ENCODE data around the gene UST.

Gene UST

GRCh38 chr6:148803979-148804378 is 57.1 kb downstream of the UST start:
- DNase-seq (ENCODE audit: low spot score) = no peak

GRCh38 chr6:148805777-148806176 is 58.9 kb downstream of the UST start:
- no peak for DNase-seq (ENCODE audit: low spot score)

GRCh38 chr6:148807784-148808183 is 61.0 kb downstream of the UST start:
- no peak for DNase-seq (ENCODE audit: low spot score)

- no peak for DNase-seq (ENCODE audit: low spot score)
Measured at GRCh38 chr6:148808786-148809304, 62.0 kb downstream of the UST start.

- DNase-seq (ENCODE audit: low spot score) = no peak
Measured at GRCh38 chr6:148811459-148811858, 64.6 kb downstream of the UST start.

GRCh38 chr6:148814082-148814790 is 67.4 kb downstream of the UST start:
- no peak for DNase-seq (ENCODE audit: low spot score)

GRCh38 chr6:148814869-148815268 is 68.0 kb downstream of the UST start:
- no peak for DNase-seq (ENCODE audit: low spot score)

- no peak for DNase-seq (ENCODE audit: low spot score)
Measured at GRCh38 chr6:148816117-148816516, 69.3 kb downstream of the UST start.

GRCh38 chr6:148817689-148818088 is 70.9 kb downstream of the UST start:
- no peak for DNase-seq (ENCODE audit: low spot score)

GRCh38 chr6:148818939-148819575 is 72.2 kb downstream of the UST start:
- DNase-seq (ENCODE audit: low spot score) = no peak

GRCh38 chr6:148819852-148820251 is 73.0 kb downstream of the UST start:
- DNase-seq (ENCODE audit: low spot score) = no peak

GRCh38 chr6:148822819-148823218 is 76.0 kb downstream of the UST start:
- DNase-seq (ENCODE audit: low spot score) = no peak

GRCh38 chr6:148824291-148824690 is 77.5 kb downstream of the UST start:
- DNase-seq (ENCODE audit: low spot score) = no peak

GRCh38 chr6:148824960-148825359 is 78.1 kb downstream of the UST start:
- no peak for DNase-seq (ENCODE audit: low spot score)

- DNase-seq (ENCODE audit: low spot score) = no peak
Measured at GRCh38 chr6:148825492-148825891, 78.7 kb downstream of the UST start.

- DNase-seq (ENCODE audit: low spot score) = no peak
Measured at GRCh38 chr6:148827416-148828045, 80.7 kb downstream of the UST start.

GRCh38 chr6:148828047-148828446 is 81.2 kb downstream of the UST start:
- no peak for DNase-seq (ENCODE audit: low spot score)

- DNase-seq (ENCODE audit: low spot score) = no peak
Measured at GRCh38 chr6:148829415-148830101, 82.7 kb downstream of the UST start.

GRCh38 chr6:148830614-148831013 is 83.8 kb downstream of the UST start:
- DNase-seq (ENCODE audit: low spot score) = peak; percentile 14

GRCh38 chr6:148831064-148831463 is 84.2 kb downstream of the UST start:
- DNase-seq (ENCODE audit: low spot score) = peak; percentile 46

GRCh38 chr6:148831531-148831930 is 84.7 kb downstream of the UST start:
- no peak for DNase-seq (ENCODE audit: low spot score)

- DNase-seq (ENCODE audit: low spot score) = no peak
Measured at GRCh38 chr6:148835920-148836441, 89.2 kb downstream of the UST start.
